DMS79 (cell line): ENCODE data around the gene GRN.
A peak's percentile ranks its signal among the peaks of the same experiment; 100 is the strongest.

ENCODE experiments used
- DNase-seq: peaks from one replicate; lab custom pipeline; 2025; lab: John Stamatoyannopoulos, UW

Gene GRN

GRCh38 chr17:44344939-44345453 lies at the start of gene GRN:
TSS of gene GRN (plus strand) at chr17:44345302. CDS start at chr17:44349165, 3,863 bp downstream.
- peak; percentile 98 for DNase-seq

GRCh38 chr17:44297975-44298374 lies 47.1 kb upstream of the GRN start:
- no peak for DNase-seq

- DNase-seq = peak; percentile 85
Observed at GRCh38 chr17:44304651-44305050, 40.5 kb upstream of the GRN start.

GRCh38 chr17:44307387-44308186 lies 37.5 kb upstream of the GRN start:
- peak; percentile 78 for DNase-seq

GRCh38 chr17:44308320-44308818 lies 36.7 kb upstream of the GRN start, which contains the start of gene RUNDC3A:
TSS of gene RUNDC3A (plus strand) at chr17:44308601. CDS start at chr17:44308833, 232 bp downstream.
- peak; percentile 81 for DNase-seq

GRCh38 chr17:44308865-44309264 lies 36.2 kb upstream of the GRN start:
- DNase-seq = peak; percentile 32

GRCh38 chr17:44309472-44309871 lies 35.6 kb upstream of the GRN start:
- DNase-seq = no peak

GRCh38 chr17:44310188-44310587 lies 34.9 kb upstream of the GRN start:
- DNase-seq = no peak

GRCh38 chr17:44310609-44311376 lies 34.3 kb upstream of the GRN start:
- DNase-seq = no peak

GRCh38 chr17:44311562-44312181 lies 33.4 kb upstream of the GRN start:
- DNase-seq = no peak

- DNase-seq = no peak
Observed at GRCh38 chr17:44312396-44313104, 32.6 kb upstream of the GRN start.

- no peak for DNase-seq
Observed at GRCh38 chr17:44314031-44314430, 31.1 kb upstream of the GRN start.

- no peak for DNase-seq
Observed at GRCh38 chr17:44314524-44314868, 30.6 kb upstream of the GRN start.

- DNase-seq = peak; percentile 70
Observed at GRCh38 chr17:44314869-44315661, 30.0 kb upstream of the GRN start.

GRCh38 chr17:44315760-44316731 lies 29.1 kb upstream of the GRN start:
- no peak for DNase-seq

- no peak for DNase-seq
Observed at GRCh38 chr17:44317545-44317944, 27.6 kb upstream of the GRN start.

- no peak for DNase-seq
Observed at GRCh38 chr17:44318077-44318892, 26.8 kb upstream of the GRN start.

GRCh38 chr17:44320066-44320465 lies 25.0 kb upstream of the GRN start:
- DNase-seq = no peak
